Stomach (tissue), 9 donors: Measurements from ENCODE around the gene ANTKMT. TPM values are rescaled to one million over a fixed set of nuclear protein-coding genes. Genes with fewer than 3 reads are reported as not detected.

ENCODE experiments used
- DNase-seq, 2 donors: peaks; one replicate each; pipeline versions ENCODE4 v3.0.0 to v3.0.0-alpha.2; 2013 to 2019
- H3K27ac ChIP-seq, 5 donors: fragments of 200-600 bp in 4 of 5; sonication (generic) in 4 of 5; one replicate each; pipeline ENCODE4 v1.5.1; 2013 to 2019; ENCODE audit warnings: mild to moderate bottlenecking in 1 of 5, moderate library complexity in 1 of 5
- H3K27me3 ChIP-seq, 3 donors: fragments of 200-600 bp; sonication (generic); one replicate each; pipeline ENCODE4 v1.5.1; 2017 to 2019; ENCODE audit warnings: mixed run types in 1 of 3
- H3K36me3 ChIP-seq, 4 donors: fragments of 200-600 bp; sonication (generic); 1 replicate in 3 of 4; 2 replicates in 1 of 4; pipeline ENCODE4 v1.5.1; 2016 to 2019
- H3K4me1 ChIP-seq, 4 donors: fragments of 200-600 bp; sonication (generic); one replicate each; pipeline ENCODE4 v1.5.1; 2016 to 2019
- H3K4me3 ChIP-seq, 4 donors: fragments of 200-600 bp; sonication (generic) in 3 of 4; one replicate each; pipeline ENCODE4 v1.5.1; 2016 to 2019; ENCODE audit warnings: mild to moderate bottlenecking in 1 of 4
- H3K9me3 ChIP-seq, 4 donors: fragments of 200-600 bp; sonication (generic); one replicate each; pipeline ENCODE4 v1.5.1; 2016 to 2019
- CTCF ChIP-seq, 7 experiments: fragments of 450-650 bp in 4 of 7; fragments of 200-600 bp in 3 of 7; sonication (generic) in 3 of 7; IDR thresholded peaks; one replicate each; pipeline ENCODE4 v1.5.1; 2016 to 2019; ENCODE audit warnings: antibody characterized with exemption in 7 of 7, control low read depth in 2 of 7, mild to moderate bottlenecking in 1 of 7
- EP300 ChIP-seq: sonication (generic); formaldehyde crosslinking; IDR thresholded peaks from one replicate; pipeline ENCODE4 v1.6.1; 2017; ENCODE audit warnings: antibody characterized with exemption
- POLR2A ChIP-seq, 4 donors: fragments of 450-650 bp; IDR thresholded peaks; one replicate each; pipeline ENCODE4 v1.6.1; 2016; ENCODE audit warnings: antibody characterized with exemption in 4 of 4, control low read depth in 2 of 4, mild to moderate bottlenecking in 1 of 4, moderate library complexity in 1 of 4
- POLR2AphosphoS5 ChIP-seq, 3 donors: sonication (generic); formaldehyde crosslinking; IDR thresholded peaks; one replicate each; pipeline ENCODE4 v1.6.1; 2016; ENCODE audit warnings: antibody characterized with exemption in 3 of 3
- WGBS, 5 donors: extraction: QIAGEN DNeasy Blood & Tissue Kit in 3 of 5; methylation state at CpG; one replicate each; pipeline versions ENCODE4 v1.1.5 to v1.1.7; 2013 to 2018; 5-methylcytosine and 5-hydroxymethylcytosine counted together
- intact Hi-C: fragments of 100-400 bp; cut with DNase I; formaldehyde crosslinking; loops from one replicate; pipeline ENCODE4 v1.15.1; 2023; ENCODE audit warnings: low total_unique reads
- polyA plus RNA-seq, 3 donors: library from polyadenylated mRNA; stranded (reverse); fragments of 200-250 nt; gene quantifications; one replicate each; pipeline ENCODE4 v1.2.3, GENCODE V29; 2013
- total RNA-seq, 5 donors: library from RNA; depleted of rRNA; stranded (reverse); fragments of >200 nt; gene quantifications; one replicate each; pipeline versions ENCODE4 v1.1.0 to v1.2.3, GENCODE V29; 2014 to 2016
- donor health status: healthy with polysubstance abuse.
- donor health status: Bipolar disorder and iron deficiency.
- donor health status: healthy.

ANTKMT gene
- total and polyA plus RNA-seq, 8 donors = 9.7 to 602 (median 51.5) TPM

GRCh38 chr16:692356-693108 lies 28.4 kb upstream of the ANTKMT start:
- Histone ChIP-seq H3K4me1 (peaks cover 45 to 59% (median 56%) of the 10 kb centered on the region in 4 donors), H3K27ac (no peak overlapping the region), H3K4me3 (no peak overlapping the region), H3K27me3 (peaks cover 11 to 64% (median 45%) of the 10 kb centered on the region in 3 donors), H3K36me3 (peaks cover 0 to 7% (median 4%) of the 10 kb centered on the region in 4 donors), H3K9me3 (no peaks in the 10 kb centered on the region)
- no peak for DNase-seq
- intact Hi-C loops = no loop called here
- WGBS, 5 donors = 57 to 66% (median 60%) methylated on average over 10 of the region's 10 CpGs
- TF ChIP-seq CTCF (IDR thresholded peaks at IDR 0.05) = no peak
- TF ChIP-seq EP300 = no peak
- no peak for TF ChIP-seq POLR2A (IDR thresholded peaks at IDR 0.05)
- TF ChIP-seq POLR2AphosphoS5 (IDR thresholded peaks at IDR 0.05) = no peak

GRCh38 chr16:693364-693763 lies 27.6 kb upstream of the ANTKMT start:
- peaks cover 11 to 73% (median 45%) of the 10 kb centered on the region in 3 donors for H3K27me3 ChIP-seq
- peaks cover 45 to 56% (median 51%) of the 10 kb centered on the region in 4 donors for H3K4me1 ChIP-seq
- intact Hi-C loops = no loop called here
- DNase-seq = no peak
- H3K27ac ChIP-seq = no peak overlapping the region
- H3K36me3 ChIP-seq = no peaks in the 10 kb centered on the region
- peak overlapping the region in 1 of 4 donors; percentile 52 for H3K4me3 ChIP-seq
- H3K9me3 ChIP-seq = no peaks in the 10 kb centered on the region
- WGBS, 5 donors = 31 to 42% (median 35%) methylated on average over 11 to 22 of the region's 22 CpGs
- TF ChIP-seq CTCF (IDR thresholded peaks at IDR 0.05) (no peak), POLR2AphosphoS5 (IDR thresholded peaks at IDR 0.05) (no peak), EP300 (no peak), POLR2A (IDR thresholded peaks at IDR 0.05) (no peak)

GRCh38 chr16:693766-694165 lies 27.2 kb upstream of the ANTKMT start:
- no peaks in the 10 kb centered on the region for H3K36me3 ChIP-seq
- H3K27me3 ChIP-seq = peaks cover 11 to 76% (median 45%) of the 10 kb centered on the region in 3 donors
- H3K27ac ChIP-seq = no peak overlapping the region
- DNase-seq = no peak
- 3 to 12% (median 6%) methylated on average over 6 to 37 of the region's 37 CpGs; no CpG with 5 or more reads in 1 of the 5 donors for WGBS, 5 donors
- H3K4me3 ChIP-seq = peak overlapping the region in 2 of 4 donors; percentile 32 to 52
- H3K4me1 ChIP-seq = peaks cover 43 to 52% (median 47%) of the 10 kb centered on the region in 4 donors
- TF ChIP-seq EP300 (no peak), POLR2AphosphoS5 (IDR thresholded peaks at IDR 0.05) (no peak), CTCF (IDR thresholded peaks at IDR 0.05) (no peak), POLR2A (IDR thresholded peaks at IDR 0.05) (no peak)
- no peaks in the 10 kb centered on the region for H3K9me3 ChIP-seq
- intact Hi-C loops = no loop called here

- Histone ChIP-seq H3K36me3 (no peaks in the 10 kb centered on the region), H3K27me3 (peaks cover 11 to 81% (median 49%) of the 10 kb centered on the region in 3 donors), H3K4me3 (peak overlapping the region; percentile 22 to 52 (median 32)), H3K27ac (no peak overlapping the region), H3K9me3 (no peaks in the 10 kb centered on the region), H3K4me1 (peaks cover 38 to 46% (median 41%) of the 10 kb centered on the region in 4 donors)
- intact Hi-C loops = no loop called here
- 2 to 4% (median 3%) methylated on average over 26 to 64 of the region's 64 CpGs for WGBS, 5 donors
- TF ChIP-seq POLR2AphosphoS5 (IDR thresholded peaks at IDR 0.05) (no peak), POLR2A (IDR thresholded peaks at IDR 0.05) (no peak), CTCF (IDR thresholded peaks at IDR 0.05) (no peak), EP300 (no peak)
- no peak for DNase-seq
These were observed 26.6 kb upstream of the ANTKMT start for GRCh38 chr16:694187-694862.
